HUES6 (cell line): ENCODE data around the gene HDDC3.
"Not testable (repeated sequence)": the region's sequence is repeated elsewhere in the genome, so short reads cannot be mapped to it uniquely, and the experiment has no call there.

Experiments
- H3K27ac ChIP-seq: 2 replicates; pipeline ENCODE4 v1.7.0; 2013; ENCODE audit warnings: low read depth, mild to moderate bottlenecking, low read length, inconsistent platforms
- H3K27me3 ChIP-seq: 2 replicates; pipeline ENCODE4 v1.6.1; 2013; ENCODE audit warnings: low read length; ENCODE audit not compliant: control insufficient read depth, insufficient read depth
- H3K36me3 ChIP-seq: 2 replicates; pipeline ENCODE4 v1.6.1; 2013; ENCODE audit warnings: low read length; ENCODE audit not compliant: control insufficient read depth, insufficient read depth
- H3K4me1 ChIP-seq: 2 replicates; pipeline ENCODE4 v1.6.1; 2013; ENCODE audit warnings: low read length; ENCODE audit not compliant: control insufficient read depth, insufficient read depth
- H3K4me3 ChIP-seq: 2 replicates; pipeline ENCODE4 v1.5.1; 2013; ENCODE audit warnings: low read depth, low read length
- H3K9ac ChIP-seq: one replicate; pipeline ENCODE4 v1.6.1; 2013; ENCODE audit warnings: mild to moderate bottlenecking, low read length
- H3K9me3 ChIP-seq: 2 replicates; pipeline ENCODE4 v1.6.1; 2013; ENCODE audit warnings: low read depth, low read length; ENCODE audit not compliant: control insufficient read depth, insufficient read depth

HDDC3 gene

DNA sequence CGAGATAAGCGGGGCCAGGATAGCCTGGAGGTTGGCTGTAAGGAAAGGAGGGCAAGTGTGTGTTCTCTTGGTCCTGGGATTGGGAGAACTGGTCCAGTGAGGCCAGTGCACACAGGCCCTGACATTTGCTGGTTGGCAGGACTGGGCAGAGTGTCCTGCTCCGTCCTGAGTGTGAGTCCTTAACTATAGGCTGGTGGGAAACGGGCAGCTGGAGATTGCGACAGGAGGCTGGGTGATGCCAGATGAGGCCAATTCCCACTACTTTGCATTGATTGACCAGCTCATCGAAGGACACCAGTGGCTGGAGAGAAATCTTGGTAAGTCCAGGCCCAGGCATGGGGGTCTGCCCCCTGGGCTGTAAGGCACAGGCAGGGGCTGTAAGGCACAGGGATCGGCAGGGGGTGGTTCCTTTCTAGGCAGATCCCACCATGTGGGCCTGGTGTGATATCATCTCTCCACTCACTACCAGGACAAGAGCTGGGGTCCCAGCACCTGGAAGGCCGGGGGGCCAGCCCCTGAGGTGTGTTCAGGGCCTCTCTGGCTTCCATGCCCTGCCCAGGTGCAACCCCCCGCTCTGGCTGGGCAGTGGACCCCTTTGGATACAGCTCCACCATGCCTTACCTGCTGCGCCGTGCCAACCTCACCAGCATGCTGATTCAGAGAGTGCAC, 26.0 kb downstream of the HDDC3 start:
- Histone ChIP-seq H3K4me1 (peaks cover 12% of the 10 kb centered on the region), H3K9ac (no peak overlapping the region), H3K36me3 (peaks cover 45% of the 10 kb centered on the region), H3K27ac (no peak overlapping the region), H3K4me3 (no peak overlapping the region), H3K9me3 (no peaks in the 10 kb centered on the region), H3K27me3 (peaks cover 10% of the 10 kb centered on the region)

DNA sequence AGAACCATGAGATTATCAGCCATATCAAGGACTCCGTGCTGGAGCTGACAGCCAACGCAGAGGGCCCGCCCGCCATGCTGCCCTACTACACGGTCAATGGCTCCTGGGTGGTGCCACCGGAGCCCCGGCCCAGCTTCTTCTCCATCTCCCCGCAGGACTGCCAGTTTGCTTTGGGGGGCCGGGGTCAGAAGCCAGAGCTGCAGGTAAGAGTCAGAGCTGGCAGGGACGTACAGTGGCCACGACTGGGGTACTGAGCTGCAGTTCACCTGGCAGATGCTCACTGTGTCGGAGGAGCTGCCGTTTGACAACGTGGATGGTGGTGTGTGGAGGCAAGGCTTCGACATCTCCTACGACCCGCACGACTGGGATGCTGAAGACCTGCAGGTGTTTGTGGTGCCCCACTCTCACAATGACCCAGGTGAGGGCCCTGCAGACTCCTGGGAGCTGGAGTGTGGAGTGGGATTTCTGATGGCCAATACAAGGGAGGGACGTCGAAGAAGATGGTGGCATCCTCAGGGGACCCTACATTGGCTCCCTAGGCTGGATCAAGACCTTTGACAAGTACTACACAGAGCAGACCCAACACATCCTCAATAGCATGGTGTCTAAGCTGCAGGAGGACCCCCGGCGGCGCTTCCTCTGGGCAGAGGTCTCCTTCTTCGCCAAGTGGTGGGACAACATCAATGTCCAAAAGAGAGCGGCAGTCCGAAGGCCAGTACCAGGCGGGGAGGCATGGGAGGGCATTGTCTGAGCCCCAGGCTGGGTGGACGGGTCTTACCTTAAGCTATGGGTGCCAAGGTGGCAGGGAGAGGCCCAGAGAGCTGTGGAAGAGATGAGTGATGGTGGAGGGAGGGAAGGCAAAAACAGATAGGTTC, 26.8 kb downstream of the HDDC3 start:
- H3K27me3 ChIP-seq: peaks cover 10% of the 10 kb centered on the region
- H3K9me3 ChIP-seq: no peaks in the 10 kb centered on the region
- peaks cover 12% of the 10 kb centered on the region for H3K4me1 ChIP-seq
- H3K4me3 ChIP-seq: no peak overlapping the region
- no peak overlapping the region for H3K27ac ChIP-seq
- peaks cover 37% of the 10 kb centered on the region for H3K36me3 ChIP-seq
- H3K9ac ChIP-seq: no peak overlapping the region

DNA sequence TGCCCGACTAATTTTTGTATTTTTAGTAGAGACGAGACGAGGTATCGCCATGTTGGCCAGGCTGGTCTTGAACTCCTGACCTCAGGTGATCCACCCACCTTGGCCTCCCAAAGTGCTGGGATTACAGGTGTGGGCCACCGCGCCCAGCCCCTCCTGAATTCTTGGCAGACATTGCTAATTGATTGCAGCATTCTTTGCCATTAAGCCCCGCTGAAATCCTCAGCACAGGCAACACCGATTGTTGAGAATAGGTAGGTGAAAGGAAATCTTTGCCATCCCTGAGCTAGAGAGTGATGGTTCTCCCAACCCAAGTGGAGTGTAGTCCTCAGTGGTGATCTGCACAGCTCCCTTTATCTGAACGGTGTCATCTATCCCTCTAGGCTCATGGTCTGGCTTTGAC, 27.6 kb downstream of the HDDC3 start:
- peaks cover 10% of the 10 kb centered on the region for H3K27me3 ChIP-seq
- H3K4me1 ChIP-seq: peaks cover 12% of the 10 kb centered on the region
- H3K4me3 ChIP-seq: no peak overlapping the region
- no peaks in the 10 kb centered on the region for H3K9me3 ChIP-seq
- no peak overlapping the region for H3K9ac ChIP-seq
- peaks cover 34% of the 10 kb centered on the region for H3K36me3 ChIP-seq
- no peak overlapping the region for H3K27ac ChIP-seq

DNA sequence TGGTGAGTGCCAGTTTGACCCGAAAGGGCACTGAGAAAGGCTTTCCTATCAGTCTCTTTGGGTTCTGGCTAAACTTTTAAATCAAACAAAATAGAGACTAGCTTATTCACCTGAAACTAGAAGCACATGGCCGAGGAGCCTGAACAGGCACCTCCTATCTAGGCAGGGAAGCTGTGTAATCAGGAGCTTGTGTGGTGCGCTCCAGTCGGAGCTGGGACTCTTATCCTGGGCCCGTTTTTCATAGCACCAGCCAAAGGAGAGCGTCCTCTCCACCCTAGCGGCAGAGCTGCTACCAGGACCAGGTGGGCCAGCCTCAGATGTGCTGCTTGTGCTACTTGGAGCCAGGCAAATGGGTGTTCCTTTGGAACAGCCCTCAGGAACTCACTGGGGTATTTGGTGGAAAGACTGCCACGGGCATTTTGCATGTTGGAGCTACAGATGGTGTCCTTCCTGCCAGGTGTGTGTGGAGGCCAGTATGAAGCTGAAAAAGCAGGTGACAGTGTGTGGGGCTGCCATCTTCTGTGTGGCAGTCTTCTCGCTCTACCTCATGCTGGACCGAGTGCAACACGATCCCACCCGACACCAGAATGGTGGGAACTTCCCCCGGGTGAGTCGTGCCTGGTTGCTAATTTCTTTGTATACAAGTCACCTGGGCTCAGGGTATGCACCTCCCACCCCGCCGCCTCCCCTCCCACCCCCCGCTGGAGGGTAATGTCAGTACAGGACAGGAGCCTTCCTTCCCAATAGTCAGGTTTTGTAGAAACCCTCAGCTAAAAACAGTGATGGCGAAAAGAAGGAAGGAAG, 28.4 kb downstream of the HDDC3 start:
- Histone ChIP-seq H3K4me1 (peaks cover 12% of the 10 kb centered on the region), H3K9me3 (no peaks in the 10 kb centered on the region), H3K9ac (no peak overlapping the region), H3K27ac (no peak overlapping the region), H3K36me3 (peaks cover 28% of the 10 kb centered on the region), H3K27me3 (peaks cover 10% of the 10 kb centered on the region), H3K4me3 (peak overlapping the region; percentile 72)

DNA sequence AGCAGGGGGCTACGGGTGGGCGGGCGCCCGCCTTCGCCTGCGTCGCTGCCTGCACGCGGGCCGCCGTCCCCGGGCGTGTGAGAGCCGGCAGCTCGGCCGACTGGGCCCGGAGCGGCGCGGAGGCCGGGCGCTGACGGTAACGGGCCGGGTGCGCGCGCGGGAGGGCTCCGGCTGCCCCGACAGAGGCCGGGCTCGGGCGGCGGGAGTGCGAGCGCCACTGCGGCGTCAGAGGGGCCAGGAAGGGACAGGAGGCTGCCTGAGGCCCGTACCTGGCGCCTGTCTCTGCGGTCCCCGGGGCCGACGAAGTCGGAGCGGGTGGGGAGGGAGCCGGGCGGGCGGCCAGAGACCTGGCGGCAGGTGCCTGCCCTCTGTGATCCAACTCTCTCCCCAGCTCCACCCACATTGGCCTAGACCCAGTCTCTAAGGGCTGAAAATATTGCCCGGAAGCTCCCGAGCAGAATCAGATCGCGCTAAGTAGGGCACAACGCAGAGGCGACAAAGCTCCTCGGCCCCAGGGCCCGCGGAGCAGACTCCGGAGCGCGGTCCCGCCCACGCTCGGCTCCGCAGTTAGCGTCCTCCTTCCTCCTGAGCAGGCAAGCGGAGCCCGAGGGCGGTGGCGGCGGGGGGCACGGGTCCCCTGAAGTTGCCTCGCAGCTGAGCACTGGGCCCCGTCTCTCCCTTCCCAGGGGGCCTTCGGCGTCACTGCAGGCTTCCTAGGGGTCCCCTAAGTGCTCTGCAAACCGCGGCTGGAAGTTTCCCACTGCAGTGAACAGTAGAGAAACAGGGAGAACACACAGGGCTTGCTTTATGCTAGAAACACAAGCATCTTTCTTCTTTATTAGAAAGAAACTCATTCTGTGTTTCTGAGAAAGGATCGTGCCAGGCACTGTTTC, 29.3 kb downstream of the HDDC3 start, which contains the start of gene MAN2A2:
Gene MAN2A2 (plus strand): TSS at position 463 of the 893 bp plus-strand sequence. CDS start 906 bp downstream, outside the sequence.
- H3K9ac ChIP-seq: peak within 1 kb of the TSS; percentile 66
- H3K36me3 ChIP-seq: peaks cover 27% of the 10 kb centered on the region
- no peak within 1 kb of the TSS for H3K27ac ChIP-seq
- peaks cover 12% of the 10 kb centered on the region for H3K4me1 ChIP-seq
- peaks cover 10% of the 10 kb centered on the region for H3K27me3 ChIP-seq
- H3K4me3 ChIP-seq: peak within 1 kb of the TSS; percentile 73
- no peaks in the 10 kb centered on the region for H3K9me3 ChIP-seq

DNA sequence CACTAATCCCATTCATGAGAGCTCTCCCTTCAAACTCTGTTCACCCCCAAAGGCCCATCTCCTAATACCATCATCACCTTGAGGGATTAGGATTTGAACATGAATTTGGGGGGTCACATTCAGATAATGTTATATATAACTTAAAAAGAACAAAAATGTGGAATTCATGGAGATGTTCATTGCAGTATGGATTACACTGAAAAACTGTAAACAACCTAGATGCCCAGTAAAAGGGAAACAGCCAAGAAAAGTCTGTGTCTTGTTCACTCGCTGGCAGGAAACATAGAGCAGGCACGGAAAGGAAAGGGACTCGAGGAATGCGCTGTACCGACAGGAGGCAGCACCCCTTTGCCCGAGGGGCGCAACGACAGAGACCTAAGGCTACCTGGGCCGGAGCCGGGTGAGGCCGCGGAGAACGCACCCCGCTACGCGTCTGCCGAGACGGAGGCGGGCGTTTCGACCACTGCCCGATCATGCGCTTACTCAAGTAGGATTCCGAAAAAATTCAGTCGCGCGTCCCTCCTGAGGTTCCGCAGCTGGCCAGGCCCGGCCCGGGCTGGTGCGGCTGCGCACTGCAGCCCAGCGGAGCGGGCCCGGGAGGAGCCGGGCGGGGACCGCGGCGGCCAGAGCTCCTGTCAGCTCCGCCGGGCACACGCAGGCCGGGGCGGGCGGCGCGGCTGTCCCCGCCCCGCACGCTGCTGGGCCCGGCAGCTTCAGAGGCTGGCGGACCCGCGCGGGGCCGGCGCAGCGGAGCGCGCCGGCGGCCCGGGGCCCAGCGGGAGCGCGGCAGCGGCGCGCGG, 30.1 kb downstream of the HDDC3 start:
- Histone ChIP-seq H3K27ac (no peak overlapping the region), H3K27me3 (peaks cover 10% of the 10 kb centered on the region)

DNA sequence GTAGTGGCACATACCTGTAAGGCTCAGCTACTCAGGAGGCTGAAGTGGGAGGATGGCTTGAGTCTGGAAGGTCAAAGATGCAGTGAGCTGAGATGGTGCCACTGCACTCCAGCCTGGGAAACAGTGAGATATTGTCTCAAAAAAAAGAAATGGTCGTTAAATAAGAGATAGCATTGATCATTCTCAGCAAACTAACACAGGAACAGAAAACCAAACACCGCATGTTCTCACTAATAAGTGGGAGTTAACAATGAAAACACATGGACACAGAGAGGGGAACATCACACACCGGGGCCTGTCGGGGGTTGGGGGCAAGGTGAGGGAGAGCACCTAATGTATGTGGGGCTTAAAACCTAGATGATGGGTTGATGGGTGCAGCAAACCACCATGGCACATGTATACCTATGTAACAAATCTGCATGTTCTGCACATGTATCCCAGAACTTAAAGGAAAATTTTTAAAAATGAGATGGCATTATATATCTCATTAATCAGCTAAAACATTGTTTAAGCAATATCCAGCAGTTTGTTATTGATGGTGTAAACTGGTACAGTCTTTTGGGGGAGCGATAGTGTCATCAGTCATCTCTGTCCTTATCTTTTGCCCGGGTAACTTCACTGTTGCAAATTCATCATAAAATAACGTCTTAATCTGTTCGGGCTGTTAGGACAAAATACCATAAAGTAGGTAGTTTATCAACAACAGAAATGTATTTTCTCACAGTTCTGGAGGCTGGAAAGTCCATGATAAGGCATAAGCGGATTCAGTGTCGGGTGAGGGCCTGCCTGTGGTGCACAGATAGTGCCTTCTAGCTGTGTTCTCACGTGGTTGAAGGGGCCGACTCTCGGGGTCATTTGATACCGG, 30.9 kb downstream of the HDDC3 start:
- Histone ChIP-seq H3K36me3 (peaks cover 15% of the 10 kb centered on the region), H3K27ac (no peak overlapping the region), H3K9me3 (no peaks in the 10 kb centered on the region), H3K4me1 (peaks cover 12% of the 10 kb centered on the region), H3K4me3 (peak overlapping the region; percentile 73), H3K27me3 (peaks cover 10% of the 10 kb centered on the region), H3K9ac (no peak overlapping the region)

More for the DNA sequence above, 30.1 kb downstream of the HDDC3 start:
- no peaks in the 10 kb centered on the region for H3K9me3 ChIP-seq
- H3K4me1 ChIP-seq: peaks cover 12% of the 10 kb centered on the region
- peaks cover 22% of the 10 kb centered on the region for H3K36me3 ChIP-seq
- H3K9ac ChIP-seq: peak overlapping the region; percentile 59
- H3K4me3 ChIP-seq: peak overlapping the region; percentile 73

DNA sequence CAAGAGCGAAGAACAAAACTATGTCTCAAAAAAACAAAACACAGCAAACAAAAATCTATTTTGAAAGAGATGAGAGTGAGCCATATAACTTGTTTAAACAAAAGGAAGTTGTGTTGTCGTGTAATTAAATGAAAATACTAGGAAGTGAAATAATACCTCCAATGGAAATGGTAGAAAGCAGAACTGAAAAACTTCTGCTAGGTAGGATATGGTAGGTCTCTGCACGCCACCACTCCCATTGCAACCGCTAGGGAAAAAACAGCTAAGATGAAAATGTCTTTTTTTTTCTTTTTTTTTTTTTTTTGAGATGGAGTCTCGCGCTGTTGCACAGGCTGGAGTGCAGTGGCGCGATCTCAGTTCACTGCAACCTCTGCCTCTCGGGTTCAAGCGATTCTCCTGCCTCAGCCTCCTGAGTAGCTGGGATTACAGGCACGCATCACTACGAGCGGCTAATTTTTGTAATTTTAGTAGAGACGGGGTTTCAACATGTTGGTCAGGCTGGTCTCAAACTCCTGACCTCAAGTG, 35.2 kb downstream of the HDDC3 start:
- peaks cover 26% of the 10 kb centered on the region for H3K36me3 ChIP-seq
- H3K4me3 ChIP-seq, H3K27me3 ChIP-seq, H3K9ac ChIP-seq, H3K4me1 ChIP-seq, H3K9me3 ChIP-seq, H3K27ac ChIP-seq: not testable (repeated sequence)

DNA sequence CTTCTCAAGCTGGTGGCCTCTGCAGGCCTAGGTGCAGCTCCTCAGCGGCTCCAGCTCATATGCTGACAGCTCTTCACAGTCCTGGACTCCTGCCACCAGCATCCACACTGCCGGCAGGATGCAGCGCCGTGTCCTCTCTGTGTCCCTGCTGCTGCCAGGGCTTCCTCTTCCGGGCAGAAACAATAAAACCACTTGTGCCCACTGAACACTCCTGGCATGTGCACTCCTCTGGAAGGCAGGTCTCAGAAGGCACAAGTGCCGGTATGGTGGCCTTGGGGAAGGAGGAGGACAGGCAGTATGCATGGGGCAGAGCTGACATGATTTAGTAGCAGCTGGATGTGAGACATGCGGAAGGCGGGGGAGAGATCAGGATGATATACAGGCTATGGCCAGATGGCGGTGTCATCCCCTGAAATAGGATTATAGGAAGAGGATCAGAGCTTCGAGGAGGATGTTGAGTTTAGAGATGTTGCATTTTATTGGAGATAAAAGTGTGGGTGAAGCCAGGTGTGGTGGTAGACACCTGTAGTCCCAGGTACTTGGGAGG, 36.7 kb downstream of the HDDC3 start:
- Histone ChIP-seq H3K4me1 (no peaks in the 10 kb centered on the region), H3K9me3 (no peaks in the 10 kb centered on the region), H3K36me3 (peaks cover 36% of the 10 kb centered on the region), H3K4me3 (no peak overlapping the region), H3K27me3 (no peaks in the 10 kb centered on the region), H3K9ac (no peak overlapping the region), H3K27ac (no peak overlapping the region)
